Head of caudate nucleus (tissue), 42 donors: ENCODE measurements around the gene OBSCN.
A peak's percentile ranks its signal among the peaks of the same experiment; 100 is the strongest.

Source experiments
- DNase-seq, 42 donors: peaks; one replicate each; pipeline versions ENCODE4 v3.0.0 to v3.0.0-alpha.2; 2020 to 2021; ENCODE audit warnings: mixed read lengths in 7 of 42
- intact Hi-C: fragments of 100-400 bp; cut with DNase I; formaldehyde crosslinking; loops from one replicate; pipeline ENCODE4 v1.15.0; 2022

The OBSCN gene

DNA sequence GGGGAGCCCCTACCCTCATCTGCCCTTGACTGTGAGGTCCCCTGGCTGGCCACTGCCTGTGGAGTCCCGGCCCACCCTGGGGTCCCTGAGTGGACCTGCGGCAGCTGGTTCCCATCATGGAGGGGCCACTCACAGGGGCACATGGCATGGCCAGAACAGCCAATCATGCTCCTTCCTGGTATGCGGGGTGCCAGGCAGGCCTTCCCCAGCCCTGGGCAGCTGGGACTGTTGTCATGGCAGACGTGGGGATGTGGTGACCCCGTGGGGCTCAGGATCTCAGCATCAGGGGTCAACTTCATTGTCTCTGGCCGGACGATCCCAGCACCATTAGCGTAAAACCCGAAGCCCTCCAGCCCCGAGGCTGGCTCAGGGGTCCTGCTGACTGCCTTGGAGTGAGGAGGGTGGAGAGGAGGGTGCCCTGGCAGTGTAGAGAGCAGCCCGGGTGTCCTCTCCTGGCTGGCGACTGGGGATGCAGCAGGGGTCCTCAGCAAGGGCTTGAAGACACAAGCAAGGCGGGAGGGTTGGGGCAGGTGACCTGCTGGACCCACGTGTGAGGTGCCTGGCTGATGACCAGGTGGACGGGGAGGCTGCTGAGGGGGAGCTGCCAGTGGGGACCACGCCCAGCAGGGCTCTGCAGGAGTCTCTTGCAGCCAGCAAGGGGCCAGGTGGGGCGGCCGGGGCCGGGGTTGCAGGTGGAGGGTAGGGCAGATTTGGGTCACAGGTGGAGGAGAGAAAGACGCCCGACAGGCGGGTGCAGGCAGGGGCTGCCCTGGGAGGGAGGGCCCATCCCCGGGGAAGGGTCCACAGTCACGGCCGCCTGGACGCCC, 153.7 kb downstream of the OBSCN start:
- DNase-seq: no peak
- intact Hi-C loops: no loop called here

DNA sequence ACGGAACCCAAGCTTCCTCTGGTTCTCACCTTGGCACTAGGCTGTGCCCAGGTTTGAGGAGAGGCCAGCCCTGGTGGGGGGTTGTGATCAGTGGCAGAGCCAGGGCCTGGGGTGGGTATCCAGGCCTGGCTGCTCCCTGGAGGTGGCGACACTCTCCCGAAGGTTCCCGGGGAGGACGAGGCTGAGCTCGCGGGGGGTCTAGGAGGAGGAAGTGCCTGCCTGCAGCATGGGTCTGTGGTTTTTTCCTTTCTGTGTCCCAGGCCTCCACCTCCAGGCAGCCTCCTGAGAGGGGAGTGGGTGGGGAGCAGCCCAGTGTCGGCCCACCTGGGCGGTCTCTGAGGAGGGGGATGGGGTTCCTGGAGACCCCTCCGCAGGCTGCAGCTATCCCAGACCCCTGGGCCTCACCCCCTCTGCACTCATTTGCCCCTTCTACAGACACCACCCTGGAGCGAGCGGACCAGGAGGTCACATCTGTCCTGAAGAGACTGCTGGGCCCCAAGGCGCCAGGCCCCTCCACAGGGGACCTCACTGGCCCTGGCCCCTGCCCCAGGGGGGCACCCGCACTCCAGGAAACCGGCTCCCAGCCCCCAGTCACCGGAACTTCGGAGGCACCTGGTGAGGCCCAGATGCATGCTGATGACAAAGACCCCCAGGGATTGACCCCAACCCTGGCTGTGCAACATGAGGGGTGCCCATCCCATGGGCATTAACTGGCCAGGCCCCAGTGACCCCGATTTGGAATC, 154.5 kb downstream of the OBSCN start:
- intact Hi-C loops: no loop called here
- DNase-seq: no peak

DNA sequence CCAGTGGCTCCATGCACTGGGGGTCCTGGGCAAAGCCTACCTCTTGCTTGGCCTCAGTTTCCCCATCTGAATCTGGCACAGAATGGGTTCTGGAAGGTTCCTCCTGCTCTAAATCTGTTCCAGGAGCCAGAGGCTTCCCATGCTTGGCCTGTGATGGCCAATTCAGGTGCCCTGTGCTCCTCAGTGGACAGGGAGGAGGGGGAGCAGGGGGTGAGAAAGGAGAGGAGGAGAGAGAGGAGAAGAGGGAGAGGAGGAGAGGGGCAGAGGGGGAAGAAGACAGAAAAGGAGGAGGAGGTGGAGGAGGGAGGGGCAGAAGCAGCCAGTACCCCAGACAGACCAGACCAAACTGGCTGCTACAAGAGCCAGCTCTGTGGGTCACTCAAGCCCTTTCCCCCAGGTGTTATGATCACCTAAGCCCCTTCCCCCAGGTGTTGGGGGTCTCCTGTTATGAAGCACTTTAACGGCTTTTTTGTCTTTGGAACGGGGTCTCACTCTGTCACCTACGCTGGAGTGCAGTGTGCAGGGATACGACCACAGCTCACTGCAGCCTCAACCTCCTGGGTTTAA, 155.1 kb downstream of the OBSCN start:
- intact Hi-C loops: no loop called here
- DNase-seq: no peak

DNA sequence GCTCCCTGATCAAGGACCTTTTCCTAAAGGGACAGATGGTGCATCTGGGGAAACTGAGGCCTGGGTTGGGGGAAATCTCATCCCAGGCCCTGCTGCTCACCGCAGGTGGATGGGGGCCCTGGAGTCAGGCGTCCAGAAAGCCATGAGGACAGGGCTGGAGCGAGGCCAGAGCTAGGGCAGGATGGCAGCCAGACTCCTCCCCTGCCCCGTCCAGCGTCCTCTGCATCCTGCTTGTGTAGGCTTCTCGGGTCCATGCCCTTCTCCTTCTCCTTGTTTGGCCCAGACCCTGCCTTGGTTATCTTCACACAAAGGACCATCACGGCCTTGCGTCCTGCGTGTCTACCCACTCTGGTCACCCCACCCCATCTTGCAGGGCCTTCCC, 155.8 kb downstream of the OBSCN start:
- intact Hi-C loops: no loop called here
- DNase-seq: peak in 1 of 42 donors; percentile 4

DNA sequence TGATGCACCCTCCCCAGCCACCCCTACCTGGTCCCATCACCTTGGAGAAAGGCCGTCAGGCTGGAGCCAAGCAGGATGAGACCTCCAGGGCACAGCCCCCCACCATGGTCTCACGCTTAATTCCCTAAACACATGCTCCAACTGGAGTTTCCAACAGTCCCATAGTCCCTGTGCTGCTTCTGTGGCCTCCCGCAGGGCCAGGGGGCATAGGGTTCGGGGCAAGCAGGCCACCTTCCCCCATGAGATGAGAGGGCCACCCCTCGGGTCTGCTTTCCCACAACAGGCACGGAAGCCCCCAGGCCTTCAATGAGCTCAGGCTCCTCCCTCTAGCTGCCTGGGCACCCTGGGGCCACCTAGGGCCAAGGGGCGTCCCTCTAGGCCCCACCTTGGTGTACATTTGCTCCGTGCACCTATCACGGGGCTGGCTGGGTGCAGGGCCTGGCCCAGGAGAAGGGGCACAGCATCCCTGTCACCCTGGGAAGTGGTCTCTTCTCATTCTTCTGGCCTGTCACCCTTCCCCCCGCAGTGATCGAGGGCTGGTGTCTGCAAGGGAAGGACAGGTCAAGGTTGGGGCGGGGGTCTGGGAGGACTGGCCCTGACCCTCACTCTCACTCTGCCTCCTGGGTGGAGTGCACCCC, 156.3 kb downstream of the OBSCN start:
- DNase-seq: peak in 1 of 42 donors; percentile 8
- intact Hi-C loops: no loop called here

DNA sequence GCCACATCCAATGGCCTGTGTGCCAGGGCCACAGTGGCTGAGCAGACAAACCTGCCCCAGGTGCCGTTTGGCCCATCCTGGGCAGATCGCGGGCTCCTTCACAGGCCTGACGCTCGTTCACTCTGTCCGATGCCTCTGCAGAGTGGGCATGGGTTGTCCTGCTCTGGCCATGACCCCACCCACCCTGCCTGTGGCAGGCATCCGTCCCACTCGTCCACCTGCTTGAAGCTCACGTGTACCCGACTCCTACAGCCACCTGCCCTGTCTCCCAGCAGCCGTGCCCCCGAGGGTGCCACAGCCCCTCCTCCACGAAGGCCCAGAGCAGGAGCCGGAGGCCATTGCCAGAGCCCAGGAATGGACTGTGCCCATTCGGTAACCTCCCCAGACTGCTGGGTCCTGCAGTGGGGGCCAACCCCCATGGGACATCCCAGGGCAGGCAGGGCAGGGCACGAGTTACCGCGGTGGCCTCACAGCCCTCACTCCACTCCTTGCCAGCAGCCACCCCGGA, 156.9 kb downstream of the OBSCN start:
- DNase-seq: peak in 1 of 42 donors; percentile 11
- intact Hi-C loops: no loop called here

DNA sequence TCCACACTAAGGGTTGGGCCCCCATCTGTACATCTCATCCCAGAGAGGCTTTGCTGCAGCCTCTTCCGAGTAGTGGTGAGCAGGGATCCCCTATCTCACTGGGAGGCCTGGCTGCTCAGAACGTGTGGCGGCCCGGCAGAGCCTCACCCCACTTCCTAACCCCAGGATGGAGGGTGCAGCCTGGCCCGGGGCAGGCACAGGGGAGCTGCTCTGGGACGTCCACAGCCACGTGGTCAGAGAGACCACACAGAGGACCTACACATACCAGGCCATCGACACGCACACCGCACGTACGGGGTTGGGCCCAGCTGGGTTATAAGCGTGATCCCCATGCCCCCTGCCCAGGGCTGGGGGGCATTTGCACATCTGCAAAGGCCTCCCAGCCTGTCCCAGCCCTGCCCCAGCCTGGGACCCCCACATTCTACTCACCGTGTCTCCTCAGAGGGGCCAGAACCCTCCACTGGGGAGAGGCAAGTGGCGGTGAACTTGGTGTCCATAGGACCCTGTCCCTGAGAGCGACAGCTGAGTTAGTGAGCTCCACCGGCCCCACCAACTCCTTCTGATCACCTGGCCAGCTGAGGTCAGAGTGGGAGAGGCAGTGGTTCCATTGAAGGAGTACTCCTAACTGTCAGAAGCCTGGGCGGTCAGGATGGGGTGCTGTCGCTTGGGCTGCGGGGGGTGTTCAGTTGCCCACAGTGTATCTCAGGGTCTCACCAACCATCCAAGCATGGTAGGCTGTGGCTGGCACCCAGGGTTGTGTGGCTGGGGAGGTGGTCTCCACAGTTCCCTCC, 157.6 kb downstream of the OBSCN start:
- intact Hi-C loops: no loop called here
- peak in 2 of 42 donors; percentile 1 to 9 for DNase-seq

DNA sequence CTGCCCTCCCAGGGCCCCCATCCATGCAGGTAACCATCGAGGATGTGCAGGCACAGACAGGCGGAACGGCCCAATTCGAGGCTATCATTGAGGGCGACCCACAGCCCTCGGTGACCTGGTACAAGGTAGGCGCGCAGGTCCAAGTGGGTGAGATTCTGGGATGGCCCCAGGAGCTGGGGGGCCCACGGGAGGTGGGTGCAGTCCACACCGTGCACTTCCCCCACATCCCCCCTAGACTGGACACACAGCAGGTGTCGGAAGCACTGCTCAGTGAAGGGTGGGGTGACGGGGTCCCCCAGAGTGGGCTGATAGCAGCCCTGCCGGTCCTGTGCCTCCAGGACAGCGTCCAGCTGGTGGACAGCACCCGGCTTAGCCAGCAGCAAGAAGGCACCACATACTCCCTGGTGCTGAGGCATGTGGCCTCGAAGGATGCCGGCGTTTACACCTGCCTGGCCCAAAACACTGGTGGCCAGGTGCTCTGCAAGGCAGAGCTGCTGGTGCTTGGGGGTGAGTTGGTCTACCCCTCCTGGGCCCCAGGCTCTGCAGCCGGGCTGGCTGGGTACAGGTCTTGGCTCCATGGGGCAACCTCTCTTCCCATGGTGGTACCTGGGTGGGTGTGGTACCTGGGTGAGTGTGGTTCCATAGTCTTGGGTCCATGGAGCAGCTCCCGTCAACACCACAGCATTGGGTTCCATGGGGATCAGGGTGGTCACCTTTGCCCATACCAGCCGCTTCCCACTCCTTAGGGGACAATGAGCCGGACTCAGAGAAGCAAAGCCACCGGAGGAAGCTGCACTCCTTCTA, 158.4 kb downstream of the OBSCN start:
- intact Hi-C loops: no loop called here
- peak in 3 of 42 donors; percentile 1 to 3 (median 2) for DNase-seq

DNA sequence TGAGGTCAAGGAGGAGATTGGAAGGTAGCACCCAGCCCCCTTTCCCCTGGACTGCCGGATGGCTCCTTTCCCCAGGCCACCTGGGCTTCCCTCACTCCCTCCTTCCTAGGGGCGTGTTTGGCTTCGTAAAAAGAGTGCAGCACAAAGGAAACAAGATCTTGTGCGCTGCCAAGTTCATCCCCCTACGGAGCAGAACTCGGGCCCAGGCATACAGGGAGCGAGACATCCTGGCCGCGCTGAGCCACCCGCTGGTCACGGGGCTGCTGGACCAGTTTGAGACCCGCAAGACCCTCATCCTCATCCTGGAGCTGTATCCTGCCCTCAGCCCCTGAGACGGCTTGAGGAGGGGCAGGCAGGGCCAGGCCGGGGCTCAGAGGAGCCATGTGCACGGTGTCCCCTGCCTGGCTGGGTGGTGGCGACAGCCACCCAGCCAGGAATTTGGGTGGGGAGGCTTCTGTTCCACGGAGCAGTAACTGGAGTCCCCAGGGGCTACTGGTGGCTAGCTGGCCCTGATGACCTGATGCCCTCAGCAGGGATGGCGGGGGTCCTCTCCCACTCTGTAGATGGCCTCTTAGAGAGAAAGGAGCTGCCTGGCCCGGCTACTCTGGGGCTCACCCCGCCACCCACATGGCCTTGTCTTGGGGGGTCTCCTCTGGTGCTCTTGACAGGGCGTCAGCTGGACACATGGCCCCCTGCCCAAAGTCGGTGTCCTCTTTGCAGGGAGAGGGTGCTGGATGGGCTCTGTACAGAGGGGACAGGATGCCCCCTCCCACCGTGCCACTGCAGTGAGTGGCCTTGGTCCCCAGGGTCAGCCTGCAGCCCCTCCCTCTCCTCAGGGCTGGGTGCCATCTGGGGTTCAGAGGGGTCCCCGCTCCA, 159.3 kb downstream of the OBSCN start:
- peak in 3 of 42 donors; percentile 1 to 8 (median 2) for DNase-seq
- intact Hi-C loops: no loop called here

DNA sequence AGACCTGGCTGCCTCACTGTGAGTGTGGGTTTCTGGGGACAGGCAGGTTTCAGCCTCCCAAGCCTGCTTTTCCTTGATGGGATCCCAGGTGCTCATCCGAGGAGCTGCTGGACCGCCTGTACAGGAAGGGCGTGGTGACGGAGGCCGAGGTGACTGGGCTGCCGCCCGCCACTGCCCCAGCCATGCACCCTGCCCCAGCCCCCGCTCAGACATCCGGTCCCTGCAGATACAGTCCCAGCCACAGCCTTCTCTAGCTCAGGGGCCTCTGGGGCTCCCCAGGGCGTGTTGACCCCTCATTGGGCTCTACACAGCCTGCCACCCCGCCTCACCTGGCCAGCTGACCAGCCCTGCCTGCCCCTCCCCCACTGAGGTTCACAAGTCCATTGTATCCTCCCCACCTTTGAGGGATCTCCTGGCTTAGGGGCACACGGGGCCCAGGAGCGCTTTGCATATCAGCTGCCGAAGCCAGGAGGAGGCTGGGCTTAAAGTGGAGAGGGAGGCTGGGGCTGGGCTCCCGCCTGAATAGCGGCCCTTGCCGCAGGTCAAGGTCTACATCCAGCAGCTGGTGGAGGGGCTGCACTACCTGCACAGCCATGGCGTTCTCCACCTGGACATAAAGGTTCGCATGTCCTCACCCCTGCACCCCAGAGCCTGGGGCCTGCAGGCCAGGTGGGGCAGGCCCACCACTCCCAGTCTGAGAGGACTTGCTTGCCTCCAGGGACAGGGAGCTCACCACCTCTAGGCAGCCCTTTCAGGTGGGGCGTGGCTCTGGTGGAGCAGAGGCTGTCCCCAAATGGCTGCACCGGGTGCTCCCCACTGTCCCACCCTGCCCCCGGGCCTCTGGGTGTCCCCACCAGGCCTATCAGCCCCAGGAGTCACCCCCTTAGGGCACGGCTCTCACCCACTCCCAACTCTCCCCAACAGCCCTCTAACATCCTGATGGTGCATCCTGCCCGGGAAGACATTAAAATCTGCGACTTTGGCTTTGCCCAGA, 160.3 kb downstream of the OBSCN start:
- intact Hi-C loops: no loop called here
- DNase-seq: peak in 3 of 42 donors; percentile 2 to 7 (median 2)

DNA sequence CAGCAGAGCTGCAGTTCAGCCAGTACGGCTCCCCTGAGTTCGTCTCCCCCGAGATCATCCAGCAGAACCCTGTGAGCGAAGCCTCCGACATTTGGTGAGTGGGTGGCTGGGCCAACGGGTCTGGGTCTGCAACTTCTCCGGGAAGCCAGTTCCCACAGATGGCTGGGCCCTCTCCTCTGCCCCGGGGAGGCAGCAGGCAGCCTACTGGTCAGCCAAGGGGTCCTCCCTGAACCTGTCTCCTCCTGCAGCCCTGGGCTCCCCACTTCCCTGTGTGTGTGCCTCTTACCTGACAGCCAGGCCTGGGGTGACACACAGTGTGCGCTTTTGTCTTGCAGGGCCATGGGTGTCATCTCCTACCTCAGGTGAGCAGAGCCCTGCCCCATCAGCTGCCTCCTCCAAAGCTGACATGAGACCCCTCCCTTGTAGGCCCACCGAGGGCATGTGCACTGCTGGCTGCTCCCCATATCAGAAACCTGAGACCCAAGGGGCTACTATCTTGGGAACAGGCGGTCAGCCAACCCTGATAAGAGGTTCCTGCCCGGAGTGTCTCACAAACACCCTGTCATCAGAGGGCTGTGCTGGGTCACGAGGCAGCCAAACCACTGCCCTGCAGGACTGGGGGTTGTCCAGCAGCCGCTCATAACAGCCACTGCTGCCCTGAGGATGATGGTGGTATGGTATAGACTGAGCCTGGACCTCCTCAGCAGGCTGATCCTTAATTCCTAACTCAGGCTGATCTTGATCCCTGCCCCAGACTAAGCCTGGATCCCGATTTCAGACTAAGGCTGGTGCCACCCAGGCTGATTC, 161.2 kb downstream of the OBSCN start:
- intact Hi-C loops: no loop called here
- peak in 3 of 42 donors; percentile 1 to 3 (median 3) for DNase-seq

DNA sequence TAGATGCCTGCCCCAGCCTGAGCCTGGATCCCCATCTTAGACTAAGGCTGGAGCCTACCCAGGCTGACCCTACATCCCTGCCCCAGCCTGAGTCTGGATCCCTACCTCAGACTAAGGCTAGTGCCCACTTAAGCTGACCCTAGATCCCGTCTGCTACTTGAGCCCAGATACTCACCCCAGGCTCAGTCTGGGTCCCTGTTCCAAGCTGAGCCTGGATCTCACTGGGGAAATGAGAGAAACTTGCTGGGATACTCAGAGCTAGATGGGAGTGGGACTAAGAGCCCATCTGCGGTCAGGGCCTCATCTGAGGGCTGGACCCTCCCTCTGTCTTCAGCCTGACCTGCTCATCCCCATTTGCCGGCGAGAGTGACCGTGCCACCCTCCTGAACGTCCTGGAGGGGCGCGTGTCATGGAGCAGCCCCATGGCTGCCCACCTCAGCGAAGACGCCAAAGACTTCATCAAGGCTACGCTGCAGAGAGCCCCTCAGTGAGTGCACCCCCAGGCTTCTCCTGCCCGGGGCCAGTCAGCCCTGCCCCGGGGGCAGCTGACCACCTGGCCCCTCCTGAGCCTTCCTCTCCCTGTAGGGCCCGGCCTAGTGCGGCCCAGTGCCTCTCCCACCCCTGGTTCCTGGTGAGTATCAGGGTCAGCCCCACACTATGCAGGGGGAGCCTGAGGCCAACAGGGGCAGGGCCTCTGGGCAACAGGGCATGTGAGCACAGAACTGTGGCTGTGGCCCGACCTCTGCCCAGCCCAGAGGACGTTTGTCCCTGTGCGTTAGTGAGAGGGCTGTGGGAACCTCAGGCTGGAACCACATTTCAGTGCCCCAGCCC, 162.0 kb downstream of the OBSCN start:
- intact Hi-C loops: no loop called here
- DNase-seq: peak in 2 of 42 donors; percentile 0 to 8

DNA sequence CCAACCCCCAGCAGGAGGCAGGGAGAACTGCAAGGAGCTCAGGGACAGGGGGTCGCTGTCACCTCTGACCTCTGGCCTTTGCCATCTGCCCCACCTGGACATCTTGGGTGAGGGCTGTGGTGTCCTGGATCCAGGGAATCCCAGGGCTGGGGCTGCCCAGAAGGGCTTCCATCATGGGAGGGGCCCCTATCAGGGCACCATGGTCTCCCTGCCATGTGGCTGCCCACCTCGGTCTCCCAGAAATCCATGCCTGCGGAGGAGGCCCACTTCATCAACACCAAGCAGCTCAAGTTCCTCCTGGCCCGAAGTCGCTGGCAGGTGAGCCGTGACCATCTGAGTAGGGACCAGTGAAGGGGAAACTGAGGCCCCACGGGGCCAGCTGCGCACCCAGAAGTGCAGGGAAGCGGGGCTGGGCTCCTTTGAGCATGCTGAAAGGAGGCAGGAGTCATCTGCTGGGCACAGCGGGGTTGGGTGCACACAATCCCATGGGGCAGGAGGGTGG, 162.6 kb downstream of the OBSCN start:
- intact Hi-C loops: no loop called here
- DNase-seq: peak in 1 of 42 donors; percentile 8
